Upper lobe of right lung (tissue), 1 donor: ENCODE results near the gene PM20D1. TPM values are rescaled to one million over a fixed set of nuclear protein-coding genes. Genes with fewer than 3 reads are reported as not detected.
"Not testable (repeated sequence)": the region's sequence is repeated elsewhere in the genome, so short reads cannot be mapped to it uniquely, and the experiment has no call there.

Experiments
- ATAC-seq: fragments of 200-7000 bp; cut with Tn5 transposase; one replicate; pipeline ENCODE4 v1.9.1; 2020; ENCODE audit warnings: mild to moderate bottlenecking, moderate library complexity
- DNase-seq: peaks from one replicate; pipeline ENCODE4 v3.0.0-alpha.2; 2020
- H3K27ac ChIP-seq: fragments of 200-600 bp; one replicate; pipeline ENCODE4 v1.8.0; 2022
- H3K27me3 ChIP-seq: fragments of 200-600 bp; one replicate; pipeline ENCODE4 v1.8.0; 2022; ENCODE audit warnings: mild to moderate bottlenecking
- H3K36me3 ChIP-seq: fragments of 200-600 bp; one replicate; pipeline ENCODE4 v1.8.0; 2022
- H3K4me1 ChIP-seq: fragments of 200-600 bp; one replicate; pipeline ENCODE4 v1.8.0; 2022
- H3K4me3 ChIP-seq: fragments of 200-600 bp; one replicate; pipeline ENCODE4 v1.8.0; 2022; ENCODE audit warnings: mild to moderate bottlenecking
- H3K9me3 ChIP-seq: fragments of 200-600 bp; one replicate; pipeline ENCODE4 v1.8.0; 2022
- CTCF ChIP-seq: fragments of 200-600 bp; IDR thresholded peaks from one replicate; pipeline ENCODE4 v1.8.0; 2022; ENCODE audit warnings: antibody characterized with exemption
- intact Hi-C: fragments of 100-400 bp; cut with DNase I; formaldehyde crosslinking; loops from one replicate; pipeline ENCODE4 v1.11.0; 2022
- long read RNA-seq: library from polyadenylated mRNA; unstranded; transcript quantifications from one replicate; pipeline ENCODE4 v2.0.0, GENCODE V29; 2021
- total RNA-seq: library from RNA; stranded (reverse); fragmentation: NEBNext Ultra II Directional; extraction: Animal tissue kit (Norgen Biotek cat#: 25700); gene quantifications from one replicate; pipeline ENCODE4 v1.2.1, GENCODE V29; 2021
- donor health status: DM: no; HTN: yes; CAD: no; lungs with severe emphysema.

The PM20D1 gene
- 0.72 TPM for total RNA-seq
- long read RNA-seq, partial matches to known transcripts = 0 of 2 reads
- long read RNA-seq, other reads (novel, unspliced or antisense) = 0 of 2 reads

GRCh38 chr1:205849619-205850355 is at the start of gene PM20D1:
PM20D1 (minus strand) TSS chr1:205850132; CDS start chr1:205850072, 60 bp downstream.
- DNase-seq = peak; percentile 79
- no peak for TF ChIP-seq CTCF
- Histone ChIP-seq H3K9me3 (no peaks in the 10 kb centered on the region), H3K27me3 (no peaks in the 10 kb centered on the region), H3K27ac (peak within 1 kb of the TSS; percentile 31), H3K36me3 (no peaks in the 10 kb centered on the region), H3K4me3 (peak within 1 kb of the TSS; percentile 57), H3K4me1 (peaks cover 9% of the 10 kb centered on the region)
- peak; percentile 99 for ATAC-seq
- intact Hi-C loops = no loop called here

- ATAC-seq (no peak), DNase-seq (no peak)
- Histone ChIP-seq H3K27me3 (no peaks in the 10 kb centered on the region), H3K4me1 (no peaks in the 10 kb centered on the region), H3K9me3 (no peaks in the 10 kb centered on the region), H3K36me3 (no peaks in the 10 kb centered on the region), H3K4me3 (no peak overlapping the region), H3K27ac (no peak overlapping the region)
- intact Hi-C loops = no loop called here
- no peak for TF ChIP-seq CTCF
Observed at GRCh38 chr1:205896351-205896750, 46.4 kb upstream of the PM20D1 start.

- H3K27me3 ChIP-seq, H3K4me3 ChIP-seq, H3K4me1 ChIP-seq, DNase-seq, ATAC-seq, H3K27ac ChIP-seq, H3K36me3 ChIP-seq, intact Hi-C loops, H3K9me3 ChIP-seq: not testable (repeated sequence)
Observed at GRCh38 chr1:205894119-205894518, 44.2 kb upstream of the PM20D1 start.

GRCh38 chr1:205892175-205892574 is 42.2 kb upstream of the PM20D1 start:
- H3K4me3 ChIP-seq, intact Hi-C loops, ATAC-seq, DNase-seq, H3K9me3 ChIP-seq, H3K27ac ChIP-seq, H3K27me3 ChIP-seq, H3K4me1 ChIP-seq, H3K36me3 ChIP-seq: not testable (repeated sequence)

- H3K36me3 ChIP-seq, intact Hi-C loops, H3K27ac ChIP-seq, H3K4me3 ChIP-seq, H3K4me1 ChIP-seq, DNase-seq, H3K9me3 ChIP-seq, H3K27me3 ChIP-seq, ATAC-seq: not testable (repeated sequence)
Observed at GRCh38 chr1:205891481-205891880, 41.5 kb upstream of the PM20D1 start.

GRCh38 chr1:205890631-205891030 is 40.7 kb upstream of the PM20D1 start:
- H3K27ac ChIP-seq, DNase-seq, H3K4me3 ChIP-seq, H3K9me3 ChIP-seq, H3K4me1 ChIP-seq, intact Hi-C loops, H3K36me3 ChIP-seq, ATAC-seq, H3K27me3 ChIP-seq: not testable (repeated sequence)

GRCh38 chr1:205889706-205890105 is 39.8 kb upstream of the PM20D1 start:
- H3K9me3 ChIP-seq, DNase-seq, ATAC-seq, intact Hi-C loops, H3K27ac ChIP-seq, H3K36me3 ChIP-seq, H3K4me3 ChIP-seq, H3K27me3 ChIP-seq, H3K4me1 ChIP-seq: not testable (repeated sequence)

- H3K27ac ChIP-seq, H3K36me3 ChIP-seq, H3K4me3 ChIP-seq, intact Hi-C loops, H3K27me3 ChIP-seq, ATAC-seq, DNase-seq, H3K9me3 ChIP-seq, H3K4me1 ChIP-seq: not testable (repeated sequence)
Observed at GRCh38 chr1:205889006-205889405, 39.1 kb upstream of the PM20D1 start.

- Histone ChIP-seq H3K4me1 (no peaks in the 10 kb centered on the region), H3K9me3 (no peaks in the 10 kb centered on the region), H3K36me3 (no peaks in the 10 kb centered on the region), H3K4me3 (no peak overlapping the region), H3K27ac (no peak overlapping the region), H3K27me3 (no peaks in the 10 kb centered on the region)
- intact Hi-C loops = no loop called here
- no peak for TF ChIP-seq CTCF
- DNase-seq (no peak), ATAC-seq (no peak)
Observed at GRCh38 chr1:205883792-205884191, 33.9 kb upstream of the PM20D1 start.
